Liver (tissue), 9 donors: Measurements from ENCODE around the gene PTCD1. TPM values are rescaled to one million over a fixed set of nuclear protein-coding genes. Genes with fewer than 3 reads are reported as not detected.

Experiments
- DNase-seq: peaks from one replicate; pipeline ENCODE4 v3.0.0-alpha.2; 2017; ENCODE audit warnings: low spot score
- H3K27ac ChIP-seq, 2 donors: one replicate each; pipeline ENCODE4 v1.7.0; 2013; ENCODE audit warnings: inconsistent platforms in 2 of 2, low read length in 2 of 2, control low read depth in 1 of 2, low read depth in 1 of 2, mild to moderate bottlenecking in 1 of 2
- H3K27me3 ChIP-seq, 4 donors: one replicate each; pipeline versions ENCODE4 v1.6.1 to v1.7.0; 2013; ENCODE audit warnings: low read length in 3 of 4, inconsistent platforms in 1 of 4, mild to moderate bottlenecking in 1 of 4, moderate library complexity in 1 of 4; ENCODE audit not compliant: control insufficient read depth in 4 of 4, insufficient read depth in 4 of 4
- H3K36me3 ChIP-seq, 4 donors: one replicate each; pipeline versions ENCODE4 v1.6.1 to v1.7.0; 2013; ENCODE audit warnings: low read length in 3 of 4, mild to moderate bottlenecking in 3 of 4, low read depth in 1 of 4, moderate library complexity in 1 of 4; ENCODE audit not compliant: control insufficient read depth in 4 of 4, insufficient read depth in 3 of 4
- H3K4me1 ChIP-seq, 4 donors: one replicate each; pipeline versions ENCODE4 v1.6.1 to v1.7.0; 2013; ENCODE audit warnings: low read length in 3 of 4, mild to moderate bottlenecking in 3 of 4, moderate library complexity in 1 of 4; ENCODE audit not compliant: control insufficient read depth in 4 of 4, insufficient read depth in 4 of 4
- H3K4me3 ChIP-seq, 3 donors: one replicate each; pipeline versions ENCODE4 v1.6.1 to v1.7.0; 2013; ENCODE audit warnings: low read length in 3 of 3, control low read depth in 1 of 3, low read depth in 1 of 3, mild to moderate bottlenecking in 1 of 3
- H3K9ac ChIP-seq, 2 donors: one replicate each; pipeline ENCODE4 v1.7.0; 2013; ENCODE audit warnings: low read length in 2 of 2, mild to moderate bottlenecking in 2 of 2, moderate library complexity in 2 of 2, control low read depth in 1 of 2, low read depth in 1 of 2
- H3K9me3 ChIP-seq, 4 donors: one replicate each; pipeline versions ENCODE4 v1.6.1 to v1.7.0; 2013; ENCODE audit warnings: low read length in 3 of 4; ENCODE audit not compliant: control insufficient read depth in 4 of 4
- EGR1 ChIP-seq, 2 donors: IDR thresholded peaks; 2 replicates each; pipeline ENCODE4 v1.6.1; 2016 to 2018; ENCODE audit warnings: antibody characterized with exemption in 2 of 2, low read depth in 2 of 2
- FOXA1 ChIP-seq: IDR thresholded peaks from 2 replicates; pipeline ENCODE4 v1.6.1; 2016; ENCODE audit warnings: antibody characterized with exemption
- FOXA2 ChIP-seq: IDR thresholded peaks from 2 replicates; pipeline ENCODE4 v1.6.1; 2016; ENCODE audit warnings: antibody characterized with exemption
- GABPA ChIP-seq, 2 donors: IDR thresholded peaks in 1 of 2; conservative IDR thresholded peaks in 1 of 2; 2 replicates each; pipeline ENCODE4 v1.6.1; 2016; ENCODE audit warnings: antibody characterized with exemption in 2 of 2, mild to moderate bottlenecking in 1 of 2, moderate library complexity in 1 of 2
- HNF4A ChIP-seq, 2 donors: conservative IDR thresholded peaks; 2 replicates each; pipeline ENCODE4 v1.6.1; 2016; ENCODE audit warnings: antibody characterized with exemption in 2 of 2, mild to moderate bottlenecking in 2 of 2
- HNF4G ChIP-seq: IDR thresholded peaks from 2 replicates; pipeline ENCODE4 v1.6.1; 2016; ENCODE audit warnings: antibody characterized with exemption
- JUND ChIP-seq, 2 donors: IDR thresholded peaks; 2 replicates each; pipeline ENCODE4 v1.6.1; 2016; ENCODE audit warnings: antibody characterized with exemption in 2 of 2
- NR2F2 ChIP-seq: IDR thresholded peaks from 2 replicates; pipeline ENCODE4 v1.6.1; 2016; ENCODE audit warnings: antibody characterized with exemption
- RXRA ChIP-seq, 2 donors: IDR thresholded peaks; 2 replicates each; pipeline ENCODE4 v1.6.1; 2017 to 2018; ENCODE audit warnings: antibody characterized with exemption in 2 of 2, mild to moderate bottlenecking in 1 of 2
- SP1 ChIP-seq: IDR thresholded peaks from 2 replicates; pipeline ENCODE4 v1.6.1; 2018; ENCODE audit warnings: antibody characterized with exemption, mild to moderate bottlenecking
- TAF1 ChIP-seq: conservative IDR thresholded peaks from 2 replicates; pipeline ENCODE4 v1.6.1; 2016; ENCODE audit warnings: antibody characterized with exemption, mild to moderate bottlenecking
- WGBS: extraction: QIAGEN DNeasy Blood & Tissue Kit; methylation state at CpG from one replicate; pipeline ENCODE4 v1.1.7; 2013; 5-methylcytosine and 5-hydroxymethylcytosine counted together
- polyA plus RNA-seq, 2 donors: library from polyadenylated mRNA; stranded (reverse) in 1 of 2; unstranded in 1 of 2; fragments of 200-250 nt in 1 of 2; fragments of >200 nt in 1 of 2; fragmentation: Nextera tagmentation in 1 of 2; extraction: Ambion mirVana in 1 of 2; gene quantifications; one replicate each; pipeline versions ENCODE4 v1.2.1 to v1.2.3, GENCODE V29; 2013 to 2015
- total RNA-seq, 2 donors: library from RNA; depleted of rRNA; stranded (reverse); fragments of >200 nt; gene quantifications; one replicate each; pipeline ENCODE4 v1.2.3, GENCODE V29; 2014
- TF ChIP-seq, protein P1 (sequence below): IDR thresholded peaks from 2 replicates; pipeline ENCODE4 v1.6.1; 2016; ENCODE audit warnings: antibody characterized with exemption
- TF ChIP-seq, protein P2 (sequence below): IDR thresholded peaks from 2 replicates; pipeline ENCODE4 v1.6.1; 2016; ENCODE audit warnings: antibody characterized with exemption
- TF ChIP-seq, protein P3 (sequence below): IDR thresholded peaks from 2 replicates; pipeline ENCODE4 v1.6.1; 2016; ENCODE audit warnings: antibody characterized with exemption
- TF ChIP-seq, protein P4 (sequence below): IDR thresholded peaks from 2 replicates; pipeline ENCODE4 v1.6.1; 2016; ENCODE audit warnings: antibody characterized with exemption, mild to moderate bottlenecking
- TF ChIP-seq, protein P5 (sequence below): fragments of 150-350 bp; IDR thresholded peaks from 2 replicates; pipeline ENCODE4 v1.5.1; 2017; ENCODE audit warnings: improper control_type of control experiment, low read depth, low read length; ENCODE audit not compliant: missing input control
- donor health status: healthy.
- donor health status: healthy.
- donor health status: healthy.
- donor health status: healthy.
- donor health status: healthy.

The PTCD1 gene
- total and polyA plus RNA-seq, 4 donors = 3.1 to 4.3 (median 3.8) TPM

DNA sequence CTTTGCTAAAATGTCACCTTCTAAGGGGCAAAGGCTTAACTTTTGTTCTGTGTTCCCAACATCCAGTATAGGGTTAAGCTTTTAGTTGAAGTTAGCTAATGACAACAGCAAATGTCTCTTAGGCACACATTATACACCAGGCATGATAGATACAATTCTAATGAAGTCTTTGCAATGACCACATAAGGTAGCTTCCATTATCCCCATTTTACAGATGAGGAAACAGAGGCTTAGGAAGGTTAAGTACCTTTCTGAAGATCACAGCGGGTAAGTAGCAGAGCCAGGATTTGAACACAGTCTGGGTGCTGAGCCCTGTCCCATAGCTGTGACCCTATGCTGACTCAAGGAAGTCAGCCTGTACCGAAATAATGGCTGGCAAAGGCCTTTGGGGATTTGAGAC lies 28.0 kb downstream of the PTCD1 start:
- Histone ChIP-seq H3K9me3 (no peaks in the 10 kb centered on the region), H3K4me3 (no peak overlapping the region), H3K36me3 (peaks cover 5 to 22% (median 18%) of the 10 kb centered on the region in 4 donors), H3K27ac (no peak overlapping the region), H3K9ac (no peak overlapping the region), H3K27me3 (no peaks in the 10 kb centered on the region), H3K4me1 (peaks cover 3 to 37% (median 30%) of the 10 kb centered on the region in 4 donors)
- WGBS = 97% methylated on average over 2 of the region's 2 CpGs
- no peak for DNase-seq
- TF ChIP-seq HNF4G (no peak), FOXA1 (no peak), FOXA2 (no peak), RXRA (IDR thresholded peaks at IDR 0.05) (no peak), EGR1 (IDR thresholded peaks at IDR 0.05; ENCODE audit: low read depth in 2 of 2) (no peak), GABPA (IDR thresholded peaks at IDR 0.05 in 1 of 2, conservative IDR thresholded peaks at IDR 0.05 in 1 of 2) (no peak), NR2F2 (no peak), HNF4A (conservative IDR thresholded peaks at IDR 0.05) (no peak), SP1 (no peak)
- TF ChIP-seq, protein P1, sequence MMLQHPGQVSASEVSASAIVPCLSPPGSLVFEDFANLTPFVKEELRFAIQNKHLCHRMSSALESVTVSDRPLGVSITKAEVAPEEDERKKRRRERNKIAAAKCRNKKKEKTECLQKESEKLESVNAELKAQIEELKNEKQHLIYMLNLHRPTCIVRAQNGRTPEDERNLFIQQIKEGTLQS = no peak
- TF ChIP-seq, protein P2, sequence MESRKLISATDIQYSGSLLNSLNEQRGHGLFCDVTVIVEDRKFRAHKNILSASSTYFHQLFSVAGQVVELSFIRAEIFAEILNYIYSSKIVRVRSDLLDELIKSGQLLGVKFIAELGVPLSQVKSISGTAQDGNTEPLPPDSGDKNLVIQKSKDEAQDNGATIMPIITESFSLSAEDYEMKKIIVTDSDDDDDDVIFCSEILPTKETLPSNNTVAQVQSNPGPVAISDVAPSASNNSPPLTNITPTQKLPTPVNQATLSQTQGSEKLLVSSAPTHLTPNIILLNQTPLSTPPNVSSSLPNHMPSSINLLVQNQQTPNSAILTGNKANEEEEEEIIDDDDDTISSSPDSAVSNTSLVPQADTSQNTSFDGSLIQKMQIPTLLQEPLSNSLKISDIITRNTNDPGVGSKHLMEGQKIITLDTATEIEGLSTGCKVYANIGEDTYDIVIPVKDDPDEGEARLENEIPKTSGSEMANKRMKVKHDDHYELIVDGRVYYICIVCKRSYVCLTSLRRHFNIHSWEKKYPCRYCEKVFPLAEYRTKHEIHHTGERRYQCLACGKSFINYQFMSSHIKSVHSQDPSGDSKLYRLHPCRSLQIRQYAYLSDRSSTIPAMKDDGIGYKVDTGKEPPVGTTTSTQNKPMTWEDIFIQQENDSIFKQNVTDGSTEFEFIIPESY = no peak
- TF ChIP-seq, protein P3, sequence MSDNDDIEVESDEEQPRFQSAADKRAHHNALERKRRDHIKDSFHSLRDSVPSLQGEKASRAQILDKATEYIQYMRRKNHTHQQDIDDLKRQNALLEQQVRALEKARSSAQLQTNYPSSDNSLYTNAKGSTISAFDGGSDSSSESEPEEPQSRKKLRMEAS = no peak
- TF ChIP-seq, protein P4, sequence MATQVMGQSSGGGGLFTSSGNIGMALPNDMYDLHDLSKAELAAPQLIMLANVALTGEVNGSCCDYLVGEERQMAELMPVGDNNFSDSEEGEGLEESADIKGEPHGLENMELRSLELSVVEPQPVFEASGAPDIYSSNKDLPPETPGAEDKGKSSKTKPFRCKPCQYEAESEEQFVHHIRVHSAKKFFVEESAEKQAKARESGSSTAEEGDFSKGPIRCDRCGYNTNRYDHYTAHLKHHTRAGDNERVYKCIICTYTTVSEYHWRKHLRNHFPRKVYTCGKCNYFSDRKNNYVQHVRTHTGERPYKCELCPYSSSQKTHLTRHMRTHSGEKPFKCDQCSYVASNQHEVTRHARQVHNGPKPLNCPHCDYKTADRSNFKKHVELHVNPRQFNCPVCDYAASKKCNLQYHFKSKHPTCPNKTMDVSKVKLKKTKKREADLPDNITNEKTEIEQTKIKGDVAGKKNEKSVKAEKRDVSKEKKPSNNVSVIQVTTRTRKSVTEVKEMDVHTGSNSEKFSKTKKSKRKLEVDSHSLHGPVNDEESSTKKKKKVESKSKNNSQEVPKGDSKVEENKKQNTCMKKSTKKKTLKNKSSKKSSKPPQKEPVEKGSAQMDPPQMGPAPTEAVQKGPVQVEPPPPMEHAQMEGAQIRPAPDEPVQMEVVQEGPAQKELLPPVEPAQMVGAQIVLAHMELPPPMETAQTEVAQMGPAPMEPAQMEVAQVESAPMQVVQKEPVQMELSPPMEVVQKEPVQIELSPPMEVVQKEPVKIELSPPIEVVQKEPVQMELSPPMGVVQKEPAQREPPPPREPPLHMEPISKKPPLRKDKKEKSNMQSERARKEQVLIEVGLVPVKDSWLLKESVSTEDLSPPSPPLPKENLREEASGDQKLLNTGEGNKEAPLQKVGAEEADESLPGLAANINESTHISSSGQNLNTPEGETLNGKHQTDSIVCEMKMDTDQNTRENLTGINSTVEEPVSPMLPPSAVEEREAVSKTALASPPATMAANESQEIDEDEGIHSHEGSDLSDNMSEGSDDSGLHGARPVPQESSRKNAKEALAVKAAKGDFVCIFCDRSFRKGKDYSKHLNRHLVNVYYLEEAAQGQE = no peak
- TF ChIP-seq, protein P5, sequence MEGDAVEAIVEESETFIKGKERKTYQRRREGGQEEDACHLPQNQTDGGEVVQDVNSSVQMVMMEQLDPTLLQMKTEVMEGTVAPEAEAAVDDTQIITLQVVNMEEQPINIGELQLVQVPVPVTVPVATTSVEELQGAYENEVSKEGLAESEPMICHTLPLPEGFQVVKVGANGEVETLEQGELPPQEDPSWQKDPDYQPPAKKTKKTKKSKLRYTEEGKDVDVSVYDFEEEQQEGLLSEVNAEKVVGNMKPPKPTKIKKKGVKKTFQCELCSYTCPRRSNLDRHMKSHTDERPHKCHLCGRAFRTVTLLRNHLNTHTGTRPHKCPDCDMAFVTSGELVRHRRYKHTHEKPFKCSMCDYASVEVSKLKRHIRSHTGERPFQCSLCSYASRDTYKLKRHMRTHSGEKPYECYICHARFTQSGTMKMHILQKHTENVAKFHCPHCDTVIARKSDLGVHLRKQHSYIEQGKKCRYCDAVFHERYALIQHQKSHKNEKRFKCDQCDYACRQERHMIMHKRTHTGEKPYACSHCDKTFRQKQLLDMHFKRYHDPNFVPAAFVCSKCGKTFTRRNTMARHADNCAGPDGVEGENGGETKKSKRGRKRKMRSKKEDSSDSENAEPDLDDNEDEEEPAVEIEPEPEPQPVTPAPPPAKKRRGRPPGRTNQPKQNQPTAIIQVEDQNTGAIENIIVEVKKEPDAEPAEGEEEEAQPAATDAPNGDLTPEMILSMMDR = no peak

DNA sequence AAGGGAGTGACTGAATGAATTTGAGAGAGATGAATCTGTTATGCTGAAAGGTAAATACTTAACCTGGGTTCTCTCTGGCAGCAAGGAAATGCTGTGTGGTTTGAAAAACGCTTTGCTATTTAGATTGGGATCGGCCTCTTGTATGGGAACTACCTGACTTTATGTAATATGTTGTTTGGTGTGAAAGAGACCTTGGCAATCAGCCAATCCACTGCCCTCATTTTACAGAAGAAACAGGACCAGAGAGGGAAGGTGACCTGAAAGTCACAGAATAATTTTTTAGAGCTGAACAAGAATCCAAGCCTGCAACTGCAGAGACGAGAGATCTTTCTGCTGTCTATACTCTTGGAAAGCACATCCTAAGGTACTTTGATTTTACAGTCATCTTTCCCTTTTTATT lies 28.8 kb downstream of the PTCD1 start:
- H3K36me3 ChIP-seq = peaks cover 5 to 22% (median 18%) of the 10 kb centered on the region in 4 donors
- H3K27me3 ChIP-seq = no peaks in the 10 kb centered on the region
- H3K27ac ChIP-seq = no peak overlapping the region
- WGBS = 36% methylated on average over 3 of the region's 3 CpGs
- no peak for DNase-seq
- peak overlapping the region in 1 of 2 donors; percentile 91 for H3K9ac ChIP-seq
- peaks cover 3 to 31% (median 25%) of the 10 kb centered on the region in 4 donors for H3K4me1 ChIP-seq
- H3K9me3 ChIP-seq = no peaks in the 10 kb centered on the region
- H3K4me3 ChIP-seq = peak overlapping the region in 2 of 3 donors; percentile 86 to 99
- TF ChIP-seq NR2F2 = no peak
- TF ChIP-seq, protein P1 = no peak
- TF ChIP-seq TAF1 = no peak
- TF ChIP-seq JUND (IDR thresholded peaks at IDR 0.05) = no peak
- TF ChIP-seq, protein P4 = no peak
- TF ChIP-seq RXRA (IDR thresholded peaks at IDR 0.05) = no peak
- TF ChIP-seq, protein P3 = no peak
- TF ChIP-seq, protein P5 = no peak
- no peak for TF ChIP-seq SP1
